ENCODE data around the gene SNAPC2. TPM values are rescaled to one million over a fixed set of nuclear protein-coding genes. Genes with fewer than 3 reads are reported as not detected.

Gene SNAPC2
- total RNA-seq, 4 donors from 2014 or later, result 7.4 to 12.9 (median 9.4) TPM

- peak; percentile 41 to 61 for TF ChIP-seq POLR2A (IDR thresholded peaks at IDR 0.05)
- TF ChIP-seq CTCF (IDR thresholded peaks at IDR 0.05), result no peak
- Histone ChIP-seq H3K9me3 (peaks cover 0 to 3% (median 0%) of the 10 kb centered on the region in 4 donors), H3K27me3 (no peaks in the 10 kb centered on the region), H3K27ac (peak within 1 kb of the TSS; percentile 89 to 98 (median 94)), H3K4me3 (peak within 1 kb of the TSS; percentile 65 to 92 (median 72)), H3K4me1 (peaks cover 0 to 14% (median 5%) of the 10 kb centered on the region in 4 donors), H3K36me3 (peaks cover 0 to 22% (median 0%) of the 10 kb centered on the region in 3 donors)
- peak; percentile 98 to 99 (median 99) for DNase-seq
Observed at GRCh38 chr19:7943444-7944176, 23.5 kb downstream of the SNAPC2 start, which contains the start of gene TIMM44. Gene TIMM44, minus strand, starts transcription at chr19:7943666. Its CDS starts 15 bp downstream, at chr19:7943651.

- DNase-seq, result peak; percentile 89 to 96 (median 92)
- peak overlapping the region; percentile 89 to 98 (median 94) for H3K27ac ChIP-seq
- TF ChIP-seq CTCF (IDR thresholded peaks at IDR 0.05), result peak; percentile 80 to 89 (median 86)
- TF ChIP-seq POLR2A (IDR thresholded peaks at IDR 0.05), result no peak
- H3K36me3 ChIP-seq, result peaks cover 0 to 15% (median 0%) of the 10 kb centered on the region in 3 donors
- peaks cover 0 to 14% (median 5%) of the 10 kb centered on the region in 4 donors for H3K4me1 ChIP-seq
- H3K4me3 ChIP-seq, result peak overlapping the region; percentile 65 to 92 (median 72)
- no peaks in the 10 kb centered on the region for H3K27me3 ChIP-seq
- peaks cover 0 to 3% (median 0%) of the 10 kb centered on the region in 4 donors for H3K9me3 ChIP-seq
Observed at GRCh38 chr19:7944177-7944761, 24.1 kb downstream of the SNAPC2 start.

- DNase-seq, result no peak
- no peaks in the 10 kb centered on the region for H3K36me3 ChIP-seq
- peaks cover 0 to 3% (median 0%) of the 10 kb centered on the region in 4 donors for H3K9me3 ChIP-seq
- no peak overlapping the region for H3K27ac ChIP-seq
- TF ChIP-seq POLR2A (IDR thresholded peaks at IDR 0.05), result no peak
- TF ChIP-seq CTCF (IDR thresholded peaks at IDR 0.05), result no peak
- H3K4me3 ChIP-seq, result no peak overlapping the region
- H3K27me3 ChIP-seq, result no peaks in the 10 kb centered on the region
- H3K4me1 ChIP-seq, result peaks cover 0 to under 1% (median 0%) of the 10 kb centered on the region in 4 donors
Observed at GRCh38 chr19:7947939-7948338, 27.8 kb downstream of the SNAPC2 start.

GRCh38 chr19:7953060-7953459 is 32.9 kb downstream of the SNAPC2 start:
- no peaks in the 10 kb centered on the region for H3K9me3 ChIP-seq
- H3K4me1 ChIP-seq, result no peaks in the 10 kb centered on the region
- DNase-seq, result no peak
- no peak overlapping the region for H3K27ac ChIP-seq
- peaks cover 0 to 3% (median 0%) of the 10 kb centered on the region in 3 donors for H3K36me3 ChIP-seq
- TF ChIP-seq POLR2A (IDR thresholded peaks at IDR 0.05) (no peak), CTCF (IDR thresholded peaks at IDR 0.05) (no peak)
- no peaks in the 10 kb centered on the region for H3K27me3 ChIP-seq
- H3K4me3 ChIP-seq, result no peak overlapping the region

- no peak overlapping the region for H3K4me3 ChIP-seq
- TF ChIP-seq CTCF (IDR thresholded peaks at IDR 0.05) (no peak), POLR2A (IDR thresholded peaks at IDR 0.05) (no peak)
- DNase-seq, result no peak
- H3K9me3 ChIP-seq, result no peaks in the 10 kb centered on the region
- H3K27ac ChIP-seq, result no peak overlapping the region
- H3K36me3 ChIP-seq, result peaks cover 0 to 8% (median 0%) of the 10 kb centered on the region in 3 donors
- H3K4me1 ChIP-seq, result no peaks in the 10 kb centered on the region
- no peaks in the 10 kb centered on the region for H3K27me3 ChIP-seq
Observed at GRCh38 chr19:7953576-7953975, 33.4 kb downstream of the SNAPC2 start.

Data from Peyer's patch (tissue), 4 donors.